SH-SY5Y (cell line): ENCODE measurements around the gene PCDH9.

ENCODE experiments used
- GATA2 ChIP-seq: IDR thresholded peaks from 2 replicates; pipeline ENCODE4 v1.6.1; 2011; ENCODE audit warnings: mild to moderate bottlenecking, low read depth, low read length
- GATA3 ChIP-seq: IDR thresholded peaks from 2 replicates; pipeline ENCODE4 v1.6.1; 2011; ENCODE audit warnings: low read depth, mild to moderate bottlenecking, low read length, moderate library complexity

- no peak for TF ChIP-seq GATA3
- no peak for TF ChIP-seq GATA2
Measured at GRCh38 chr13:67091603-67092002, 138.5 kb downstream of the PCDH9 start.
